GM19239 (cell line): ENCODE results near the gene CHP2.
"Not testable (repeated sequence)": the region's sequence is repeated elsewhere in the genome, so short reads cannot be mapped to it uniquely, and the experiment has no call there.

Experiments
- DNase-seq: peaks from one replicate; pipeline ENCODE4 v3.0.0; 2011; ENCODE audit warnings: low spot score; ENCODE audit not compliant: insufficient read length
- FAIRE-seq: peaks from 2 replicates; lab custom pipeline; 2011; peaks lifted over from hg19 to GRCh38; lab: Jason Lieb, UNC

The CHP2 gene

GRCh38 chr16:23754594-23755483 lies at the start of gene CHP2:
Gene CHP2 (plus strand): TSS chr16:23755026. CDS start chr16:23755050, 24 bp downstream.
- no peak for FAIRE-seq
- no peak for DNase-seq

GRCh38 chr16:23705517-23705902 lies 49.3 kb upstream of the CHP2 start:
- DNase-seq: no peak
- FAIRE-seq: no peak

GRCh38 chr16:23706439-23706838 lies 48.4 kb upstream of the CHP2 start:
- no peak for DNase-seq
- no peak for FAIRE-seq

GRCh38 chr16:23709536-23709935 lies 45.3 kb upstream of the CHP2 start:
- no peak for FAIRE-seq
- no peak for DNase-seq

GRCh38 chr16:23710008-23710407 lies 44.8 kb upstream of the CHP2 start:
- no peak for DNase-seq
- no peak for FAIRE-seq

- FAIRE-seq: no peak
- no peak for DNase-seq
Measured at GRCh38 chr16:23710504-23710903, 44.3 kb upstream of the CHP2 start.

GRCh38 chr16:23711785-23712184 lies 43.0 kb upstream of the CHP2 start:
- no peak for FAIRE-seq
- no peak for DNase-seq

- DNase-seq: no peak
- FAIRE-seq: no peak
Measured at GRCh38 chr16:23712976-23713375, 41.9 kb upstream of the CHP2 start, which contains the start of gene ERN2. Gene ERN2 (minus strand): TSS chr16:23713222. CDS start chr16:23713187, 35 bp downstream.

GRCh38 chr16:23716484-23716883 lies 38.3 kb upstream of the CHP2 start:
- FAIRE-seq (no peak), DNase-seq (no peak)

- not testable (repeated sequence) for FAIRE-seq
Measured at GRCh38 chr16:23722613-23723240, 32.1 kb upstream of the CHP2 start.

GRCh38 chr16:23724096-23724784 lies 30.6 kb upstream of the CHP2 start:
- DNase-seq (no peak), FAIRE-seq (no peak)

More at GRCh38 chr16:23722613-23723240, 32.1 kb upstream of the CHP2 start:
- not testable (repeated sequence) for DNase-seq

GRCh38 chr16:23724785-23725131 lies 30.1 kb upstream of the CHP2 start:
- FAIRE-seq (no peak), DNase-seq (no peak)

GRCh38 chr16:23726710-23727109 lies 28.1 kb upstream of the CHP2 start:
- DNase-seq (no peak), FAIRE-seq (no peak)

GRCh38 chr16:23728112-23728477 lies 26.7 kb upstream of the CHP2 start:
- no peak for DNase-seq
- no peak for FAIRE-seq

GRCh38 chr16:23729503-23730424 lies 25.1 kb upstream of the CHP2 start:
- FAIRE-seq: no peak
- DNase-seq: no peak

GRCh38 chr16:23734176-23734893 lies 20.5 kb upstream of the CHP2 start:
- FAIRE-seq (no peak), DNase-seq (no peak)

- FAIRE-seq, DNase-seq: not testable (repeated sequence)
Measured at GRCh38 chr16:23737423-23738028, 17.3 kb upstream of the CHP2 start.

- DNase-seq: no peak
- FAIRE-seq: no peak
Measured at GRCh38 chr16:23739516-23739915, 15.3 kb upstream of the CHP2 start.
